Sigmoid colon (tissue), 4 donors: Measurements from ENCODE around the gene ISCA2.

Experiments
- CTCF ChIP-seq, 4 experiments: fragments of 450-650 bp in 3 of 4; fragments of 200-600 bp in 1 of 4; IDR thresholded peaks; one replicate each; pipeline ENCODE4 v1.5.1; 2016 to 2019; ENCODE audit warnings: antibody characterized with exemption in 4 of 4, mild to moderate bottlenecking in 3 of 4, moderate library complexity in 2 of 4
- EP300 ChIP-seq, 4 donors: sonication (generic); formaldehyde crosslinking; IDR thresholded peaks; one replicate each; pipeline ENCODE4 v1.6.1; 2017; ENCODE audit warnings: antibody characterized with exemption in 4 of 4
- POLR2A ChIP-seq, 2 donors: fragments of 450-650 bp; IDR thresholded peaks; one replicate each; pipeline ENCODE4 v1.6.1; 2016; ENCODE audit warnings: antibody characterized with exemption in 2 of 2, mild to moderate bottlenecking in 2 of 2, moderate library complexity in 2 of 2
- POLR2AphosphoS5 ChIP-seq, 4 donors: sonication (generic); formaldehyde crosslinking; IDR thresholded peaks; one replicate each; pipeline ENCODE4 v1.6.1; 2017; ENCODE audit warnings: antibody characterized with exemption in 4 of 4

- TF ChIP-seq CTCF (IDR thresholded peaks at IDR 0.05) (no peak), POLR2AphosphoS5 (IDR thresholded peaks at IDR 0.05) (no peak), EP300 (IDR thresholded peaks at IDR 0.05) (no peak), POLR2A (IDR thresholded peaks at IDR 0.05) (no peak)
Measured at GRCh38 chr14:74528406-74528805, 34.8 kb downstream of the ISCA2 start.
